GM19351 (cell line): ENCODE data around the gene EIF5A.
A peak's percentile ranks its signal among the peaks of the same experiment; 100 is the strongest.

Experiments
- ATAC-seq: cut with Tn5 transposase; IDR thresholded peaks from one replicate; pipeline ENCODE4 v1.9.1; 2021; ENCODE audit warnings: mild to moderate bottlenecking, moderate library complexity; ENCODE audit not compliant: unreplicated experiment

Gene EIF5A

GRCh38 chr17:7306911-7307685 lies at the start of gene EIF5A:
TSS of gene EIF5A (plus strand) at chr17:7307628. CDS start at chr17:7309636, 2,008 bp downstream.
- peak; percentile 74 for ATAC-seq

- ATAC-seq, result no peak
These were observed 48.5 kb upstream of the EIF5A start for GRCh38 chr17:7258731-7259554.

GRCh38 chr17:7259555-7259889 lies 47.9 kb upstream of the EIF5A start:
- no peak for ATAC-seq

- ATAC-seq, result no peak
These were observed 47.3 kb upstream of the EIF5A start for GRCh38 chr17:7260151-7260550.

- no peak for ATAC-seq
These were observed 46.6 kb upstream of the EIF5A start for GRCh38 chr17:7260651-7261378.

- ATAC-seq, result no peak
These were observed 45.8 kb upstream of the EIF5A start for GRCh38 chr17:7261379-7262191.

- ATAC-seq, result no peak
These were observed 45.1 kb upstream of the EIF5A start, which contains the start of gene CLDN7 for GRCh38 chr17:7262192-7262934. TSS of gene CLDN7 (minus strand) at chr17:7262478. CDS start at chr17:7262043, 435 bp downstream.

- ATAC-seq, result no peak
These were observed 44.3 kb upstream of the EIF5A start for GRCh38 chr17:7262935-7263800.

- ATAC-seq, result no peak
These were observed 43.7 kb upstream of the EIF5A start for GRCh38 chr17:7263801-7264078.

GRCh38 chr17:7266784-7267183 lies 40.6 kb upstream of the EIF5A start:
- no peak for ATAC-seq

- no peak for ATAC-seq
These were observed 28.0 kb upstream of the EIF5A start for GRCh38 chr17:7279448-7279847.

GRCh38 chr17:7280519-7281073 lies 26.8 kb upstream of the EIF5A start:
- no peak for ATAC-seq

- ATAC-seq, result peak; percentile 53
These were observed 26.1 kb upstream of the EIF5A start, which contains the start of gene SLC2A4 for GRCh38 chr17:7281074-7281952. TSS of gene SLC2A4 (plus strand) at chr17:7281718. CDS start at chr17:7281935, 217 bp downstream.

GRCh38 chr17:7281953-7282751 lies 25.3 kb upstream of the EIF5A start:
- no peak for ATAC-seq

GRCh38 chr17:7282752-7283321 lies 24.6 kb upstream of the EIF5A start:
- ATAC-seq, result no peak

GRCh38 chr17:7283471-7284216 lies 23.8 kb upstream of the EIF5A start:
- no peak for ATAC-seq
